HG02610 (cell line): ENCODE data around the gene SHOC2.

Experiments used
- ATAC-seq: cut with Tn5 transposase; IDR thresholded peaks from one replicate; pipeline ENCODE4 v1.9.1; 2021; ENCODE audit warnings: mild to moderate bottlenecking, moderate library complexity; ENCODE audit not compliant: unreplicated experiment

Gene SHOC2

DNA sequence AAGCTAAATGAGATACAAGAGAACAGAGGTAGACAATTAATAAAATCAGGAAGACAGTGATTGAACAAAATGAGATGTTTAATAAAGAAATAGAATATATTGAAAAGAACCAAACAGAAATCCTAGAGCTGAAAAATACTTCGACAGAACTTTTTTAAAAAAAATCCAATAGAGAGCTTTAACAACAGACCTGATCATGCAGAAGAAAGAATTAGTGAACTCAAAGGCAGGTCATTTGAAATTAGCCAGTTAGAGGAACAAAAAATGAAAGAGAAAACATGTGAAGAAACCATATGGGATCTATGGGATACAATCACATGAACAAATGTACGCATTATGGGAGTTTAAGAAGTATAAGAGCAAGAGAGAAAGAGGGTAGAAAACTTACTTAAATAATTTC lies 120.1 kb downstream of the SHOC2 start:
- no peak for ATAC-seq

GRCh38 chr10:111057006-111057405 lies 137.6 kb downstream of the SHOC2 start:
- no peak for ATAC-seq
